ENCODE measurements around the gene ZNF274. TPM values are rescaled to one million over a fixed set of nuclear protein-coding genes. Genes with fewer than 3 reads are reported as not detected.
"Not testable (repeated sequence)": the region's sequence is repeated elsewhere in the genome, so short reads cannot be mapped to it uniquely, and the experiment has no call there.

The ZNF274 gene
- total and polyA plus RNA-seq, 2 donors from 2014 or later = 10.9 to 42.4 TPM

GRCh38 chr19:58243351-58243750 lies 60.5 kb downstream of the ZNF274 start:
- peaks cover 22 to 59% (median 38%) of the 10 kb centered on the region in 3 donors for H3K36me3 ChIP-seq (ENCODE audit: control insufficient read depth in 2 of 3, insufficient read depth in 3 of 3, low read length in 3 of 3)
- no peak overlapping the region for H3K9ac ChIP-seq (ENCODE audit: low read length in 3 of 3)
- FAIRE-seq (no peak), DNase-seq (no peak)
- TF ChIP-seq CTCF (IDR thresholded peaks at IDR 0.05; ENCODE audit: borderline replicate concordance, extremely low read depth, insufficient read depth) = no peak
- no peaks in the 10 kb centered on the region for H3K4me1 ChIP-seq (ENCODE audit: control insufficient read depth in 2 of 3, insufficient read depth in 2 of 3, low read depth in 1 of 3, low read length in 3 of 3)
- H3K27me3 ChIP-seq (ENCODE audit: control insufficient read depth, insufficient read depth, low read length) = no peaks in the 10 kb centered on the region
- H3K9me3 ChIP-seq (ENCODE audit: control insufficient read depth in 2 of 3, insufficient read depth in 1 of 3, low read length in 3 of 3) = peaks cover 4 to 55% (median 25%) of the 10 kb centered on the region in 3 donors
- H3K4me3 ChIP-seq (ENCODE audit: low read length in 3 of 3) = no peak overlapping the region
- H3K27ac ChIP-seq (ENCODE audit: low read depth in 2 of 2, low read length in 2 of 2) = no peak overlapping the region
- intact Hi-C loops (cut with DNase I) = no loop called here

DNA sequence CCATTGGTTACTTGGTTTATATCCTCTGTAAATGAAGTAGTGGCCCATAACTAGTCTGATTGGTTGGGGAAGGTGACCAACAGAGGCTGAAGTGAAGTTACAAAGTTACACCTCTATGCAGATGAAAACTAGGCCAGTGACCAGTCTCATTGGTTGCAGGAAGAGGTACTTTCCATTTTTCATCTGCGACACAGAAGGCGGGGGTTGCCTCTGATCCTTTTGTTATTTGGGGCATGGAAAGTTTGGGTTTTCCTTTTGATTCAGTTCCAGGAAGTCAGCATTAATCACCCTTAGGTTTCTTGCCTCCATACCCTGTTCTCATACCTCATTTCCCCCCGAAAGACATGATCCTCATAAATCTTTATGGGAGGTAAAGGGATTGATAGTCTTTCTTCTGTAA lies 66.0 kb downstream of the ZNF274 start:
- no peaks in the 10 kb centered on the region for H3K4me1 ChIP-seq (ENCODE audit: control insufficient read depth in 2 of 3, insufficient read depth in 2 of 3, low read depth in 1 of 3, low read length in 3 of 3)
- no peak overlapping the region for H3K27ac ChIP-seq (ENCODE audit: low read depth in 2 of 2, low read length in 2 of 2)
- peak overlapping the region in 1 of 3 donors; percentile 3 for H3K4me3 ChIP-seq (ENCODE audit: low read length in 3 of 3)
- intact Hi-C loops (cut with DNase I) = no loop called here
- no peak overlapping the region for H3K9ac ChIP-seq (ENCODE audit: low read length in 3 of 3)
- FAIRE-seq = no peak
- TF ChIP-seq CTCF (IDR thresholded peaks at IDR 0.05; ENCODE audit: borderline replicate concordance, extremely low read depth, insufficient read depth) = no peak
- H3K9me3 ChIP-seq (ENCODE audit: control insufficient read depth in 2 of 3, insufficient read depth in 1 of 3, low read length in 3 of 3) = peaks cover 11 to 81% (median 46%) of the 10 kb centered on the region in 3 donors
- no peaks in the 10 kb centered on the region for H3K27me3 ChIP-seq (ENCODE audit: control insufficient read depth, insufficient read depth, low read length)
- DNase-seq = no peak
- peaks cover 37 to 83% (median 64%) of the 10 kb centered on the region in 3 donors for H3K36me3 ChIP-seq (ENCODE audit: control insufficient read depth in 2 of 3, insufficient read depth in 3 of 3, low read length in 3 of 3)

GRCh38 chr19:58252102-58252685 lies 69.3 kb downstream of the ZNF274 start:
- no peaks in the 10 kb centered on the region for H3K27me3 ChIP-seq (ENCODE audit: control insufficient read depth, insufficient read depth, low read length)
- H3K36me3 ChIP-seq (ENCODE audit: control insufficient read depth in 2 of 3, insufficient read depth in 3 of 3, low read length in 3 of 3) = peaks cover 35 to 76% (median 56%) of the 10 kb centered on the region in 3 donors
- H3K4me3 ChIP-seq (ENCODE audit: low read length in 3 of 3) = no peak overlapping the region
- intact Hi-C loops (cut with DNase I) = loop anchor here (10.0 kb wide), 1 partner anchor 47 kb away; no protein-coding TSS in a partner anchor
- no peaks in the 10 kb centered on the region for H3K4me1 ChIP-seq (ENCODE audit: control insufficient read depth in 2 of 3, insufficient read depth in 2 of 3, low read depth in 1 of 3, low read length in 3 of 3)
- peak in 2 of 5 donors; percentile 34 to 48 for DNase-seq
- no peak for TF ChIP-seq CTCF (IDR thresholded peaks at IDR 0.05; ENCODE audit: borderline replicate concordance, extremely low read depth, insufficient read depth)
- peaks cover 16 to 90% (median 45%) of the 10 kb centered on the region in 3 donors for H3K9me3 ChIP-seq (ENCODE audit: control insufficient read depth in 2 of 3, insufficient read depth in 1 of 3, low read length in 3 of 3)
- no peak for FAIRE-seq
- H3K9ac ChIP-seq (ENCODE audit: low read length in 3 of 3) = no peak overlapping the region
- no peak overlapping the region for H3K27ac ChIP-seq (ENCODE audit: low read depth in 2 of 2, low read length in 2 of 2)

DNA sequence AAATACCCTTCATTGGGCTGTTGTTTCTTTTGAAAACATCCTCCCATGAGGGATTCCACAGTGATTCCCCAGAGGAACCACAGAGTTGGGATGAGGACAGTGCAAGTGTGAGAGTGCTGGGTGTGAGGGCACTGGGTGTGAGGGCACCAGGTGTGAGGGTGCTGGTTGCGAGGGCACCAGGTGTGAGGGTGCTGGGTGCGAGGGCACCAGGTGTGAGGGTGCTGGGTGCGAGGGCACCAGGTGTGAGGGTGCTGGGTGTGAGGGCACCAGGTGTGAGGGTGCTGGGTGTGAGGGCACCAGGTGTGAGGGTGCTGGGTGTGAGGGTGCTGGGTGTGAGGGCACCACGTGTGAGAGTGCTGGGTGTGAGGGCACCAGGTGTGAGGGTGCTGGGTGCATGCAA lies 75.4 kb downstream of the ZNF274 start:
- not testable (repeated sequence) for H3K27me3 ChIP-seq (ENCODE audit: control insufficient read depth, insufficient read depth, low read length); DNase-seq; FAIRE-seq; H3K4me1 ChIP-seq (ENCODE audit: control insufficient read depth in 2 of 3, insufficient read depth in 2 of 3, low read depth in 1 of 3, low read length in 3 of 3); H3K9ac ChIP-seq (ENCODE audit: low read length in 3 of 3); H3K4me3 ChIP-seq (ENCODE audit: low read length in 3 of 3); H3K27ac ChIP-seq (ENCODE audit: low read depth in 2 of 2, low read length in 2 of 2)
- intact Hi-C loops (cut with DNase I) = loop anchor here (10.0 kb wide), 1 partner anchor 53 kb away; no protein-coding TSS in a partner anchor
- peaks cover 35 to 73% (median 44%) of the 10 kb centered on the region in 3 donors for H3K36me3 ChIP-seq (ENCODE audit: control insufficient read depth in 2 of 3, insufficient read depth in 3 of 3, low read length in 3 of 3)
- peaks cover 27 to 96% (median 67%) of the 10 kb centered on the region in 3 donors for H3K9me3 ChIP-seq (ENCODE audit: control insufficient read depth in 2 of 3, insufficient read depth in 1 of 3, low read length in 3 of 3)
